B cell (primary cell): Measurements from ENCODE around the gene PRKCA. TPM values are rescaled to one million over a fixed set of nuclear protein-coding genes. Genes with fewer than 3 reads are reported as not detected.

ENCODE experiments used
- ATAC-seq: fragments of 200-7000 bp; cut with Tn5 transposase; one replicate; pipeline ENCODE4 v1.10.0; 2021; ENCODE audit warnings: low read depth, mild to moderate bottlenecking, moderate number of reproducible peaks, moderate library complexity
- CTCF ChIA-PET: fragments of 350-600 bp; sonication (Branson Sonifier 250); formaldehyde crosslinking; loops from one replicate; lab custom pipeline; 2021; ENCODE audit warnings: antibody characterized with exemption, inconsistent platforms; lab: Charles Lee
- POLR2A ChIA-PET: fragments of 350-600 bp; sonication (Branson Sonifier 250); formaldehyde crosslinking; loops from one replicate; lab custom pipeline; 2021; ENCODE audit warnings: antibody characterized with exemption; lab: Charles Lee
- DNase-seq: peaks from one replicate; pipeline ENCODE4 v3.0.0; 2013
- H2AFZ ChIP-seq: 2 replicates; pipeline ENCODE4 v1.6.1; 2012; ENCODE audit warnings: mild to moderate bottlenecking, low read depth, low read length; ENCODE audit not compliant: insufficient read depth, poor library complexity, severe bottlenecking
- H3K27ac ChIP-seq, 2 donors: 1 replicate in 1 of 2; 2 replicates in 1 of 2; pipeline ENCODE4 v1.5.1; 2012 to 2013; ENCODE audit warnings: low read length in 2 of 2, mild to moderate bottlenecking in 2 of 2, moderate library complexity in 1 of 2
- H3K27me3 ChIP-seq, 4 experiments: fragments of 200-600 bp in 1 of 4; sonication (generic) in 1 of 4; replicated peaks in 1 of 4; 1 replicate in 2 of 4; 2 replicates in 2 of 4; pipeline versions ENCODE4 v1.6.1 to v1.7.0; 2013 to 2016; ENCODE audit warnings: low read length in 3 of 4, mild to moderate bottlenecking in 2 of 4, mixed read lengths in 1 of 4, moderate library complexity in 1 of 4; ENCODE audit not compliant: insufficient read depth in 4 of 4, control insufficient read depth in 3 of 4; ENCODE audit errors: control extremely low read depth in 1 of 4
- H3K36me3 ChIP-seq, 2 experiments: replicated peaks in 1 of 2; 1 replicate in 1 of 2; 2 replicates in 1 of 2; pipeline versions ENCODE4 v1.6.1 to v1.7.1; 2013; ENCODE audit warnings: low read length in 1 of 2; ENCODE audit not compliant: insufficient read depth in 2 of 2, control insufficient read depth in 1 of 2; ENCODE audit errors: control extremely low read depth in 1 of 2, extremely low read depth in 1 of 2
- H3K4me1 ChIP-seq, 2 donors: fragments of 200-600 bp in 1 of 2; sonication (generic) in 1 of 2; 1 replicate in 1 of 2; 2 replicates in 1 of 2; pipeline versions ENCODE4 v1.5.1 to v1.6.1; 2013 to 2017; ENCODE audit warnings: low read length in 2 of 2; ENCODE audit not compliant: control insufficient read depth in 2 of 2, insufficient read depth in 2 of 2
- H3K4me2 ChIP-seq: replicated peaks from 2 replicates; pipeline ENCODE3; 2012; ENCODE audit warnings: mild to moderate bottlenecking, low read depth, low read length; ENCODE audit not compliant: poor library complexity, severe bottlenecking
- H3K4me3 ChIP-seq, 5 experiments: fragments of 200-600 bp in 1 of 5; sonication (generic) in 1 of 5; 1 replicate in 3 of 5; 2 replicates in 2 of 5; pipeline versions ENCODE4 v1.5.1 to v1.7.0; 2011 to 2016; ENCODE audit warnings: low read length in 4 of 5, mild to moderate bottlenecking in 4 of 5, low read depth in 2 of 5, control low read depth in 1 of 5, moderate library complexity in 1 of 5; ENCODE audit not compliant: insufficient read depth in 1 of 5; ENCODE audit errors: control extremely low read depth in 1 of 5, extremely low read depth in 1 of 5
- H3K79me2 ChIP-seq: fragments of 200-600 bp; sonication (generic); one replicate; pipeline ENCODE4 v1.6.0; 2016; ENCODE audit warnings: low read length; ENCODE audit not compliant: control insufficient read depth, insufficient read depth
- H3K9ac ChIP-seq: fragments of 200-600 bp; sonication (generic); 2 replicates; pipeline ENCODE4 v1.6.1; 2017; ENCODE audit warnings: mild to moderate bottlenecking, low read length, moderate library complexity
- H3K9me3 ChIP-seq, 3 donors: one replicate each; pipeline versions ENCODE4 v1.6.1 to v1.7.1; 2013; ENCODE audit warnings: low read length in 2 of 3; ENCODE audit not compliant: control insufficient read depth in 2 of 3, insufficient read depth in 1 of 3; ENCODE audit errors: control extremely low read depth in 1 of 3
- H4K20me1 ChIP-seq: 2 replicates; pipeline ENCODE4 v1.6.0; 2012; ENCODE audit warnings: mild to moderate bottlenecking, low read length; ENCODE audit not compliant: insufficient read depth, control insufficient read depth, poor library complexity, severe bottlenecking
- H3K27ac Mint-ChIP-seq: one replicate; pipeline ENCODE4 v1.8.0; 2021; ENCODE audit warnings: mixed read lengths
- H3K27me3 Mint-ChIP-seq: one replicate; pipeline ENCODE4 v1.8.0; 2021; ENCODE audit warnings: mixed read lengths
- H3K4me1 Mint-ChIP-seq: one replicate; pipeline ENCODE4 v1.8.0; 2021; ENCODE audit warnings: mixed read lengths
- H3K4me3 Mint-ChIP-seq: one replicate; pipeline ENCODE4 v1.8.0; 2021; ENCODE audit warnings: mixed read lengths
- H3K9me3 Mint-ChIP-seq: one replicate; pipeline ENCODE4 v1.8.0; 2022; ENCODE audit warnings: mixed read lengths; ENCODE audit not compliant: insufficient read depth
- CTCF ChIP-seq: fragments of 200-600 bp; IDR thresholded peaks from one replicate; pipeline ENCODE4 v1.8.0; 2022; ENCODE audit warnings: antibody characterized with exemption, mild to moderate bottlenecking
- EZH2 ChIP-seq: IDR thresholded peaks from 2 replicates; pipeline ENCODE4 v1.6.1; 2012; ENCODE audit warnings: borderline replicate concordance, low read depth, mild to moderate bottlenecking, moderate library complexity, low read length; ENCODE audit not compliant: insufficient read depth, poor library complexity, severe bottlenecking
- WGBS: methylation state at CpG from one replicate; pipeline ENCODE4 v1.1.5; 2013; ENCODE audit warnings: missing lambda C conversion rate; ENCODE audit not compliant: insufficient coverage; 5-methylcytosine and 5-hydroxymethylcytosine counted together
- intact Hi-C: fragments of 100-400 bp; cut with micrococcal nuclease; formaldehyde crosslinking; loops from one replicate; pipeline ENCODE4 v1.10.0; 2022
- polyA plus RNA-seq: library from polyadenylated mRNA; depleted of rRNA; stranded (reverse); fragments of >200 nt; gene quantifications from 2 replicates; pipeline ENCODE4 v1.2.3, GENCODE V29; 2012
- total RNA-seq, 2 donors: library from RNA; stranded (reverse); fragments of 120-200 nt in 1 of 2; gene quantifications; 1 replicate in 1 of 2; 2 replicates in 1 of 2; pipeline versions ENCODE4 v1.2.3 to v1.2.4, GENCODE V29; 2013 to 2022

The PRKCA gene
- total and polyA plus RNA-seq, 2 donors (not counting 1 experiment from before 2014, with no cell fraction given), result 0.33 to 7.7 TPM

GRCh38 chr17:66496306-66496705, 193.9 kb downstream of the PRKCA start:
- intact Hi-C loops, result no loop called here
- no peaks in the 10 kb centered on the region for H3K4me1 ChIP-seq
- H3K79me2 ChIP-seq, result no peaks in the 10 kb centered on the region
- H4K20me1 ChIP-seq, result no peaks in the 10 kb centered on the region
- H3K9me3 ChIP-seq, result no peaks in the 10 kb centered on the region
- Mint-ChIP-seq H3K9me3 (no peaks in the 10 kb centered on the region), H3K4me3 (no peak overlapping the region), H3K27me3 (no peaks in the 10 kb centered on the region), H3K4me1 (no peaks in the 10 kb centered on the region), H3K27ac (no peak overlapping the region)
- 100% methylated on average over 3 of the region's 5 CpGs for WGBS
- H3K4me2 ChIP-seq, result no peak overlapping the region
- no peak overlapping the region for H3K27ac ChIP-seq
- H3K4me3 ChIP-seq, result no peak overlapping the region
- POLR2A ChIA-PET, result no interaction called here
- no peaks in the 10 kb centered on the region for H3K36me3 ChIP-seq
- no peak overlapping the region for H3K9ac ChIP-seq
- no peaks in the 10 kb centered on the region for H3K27me3 ChIP-seq
- CTCF ChIA-PET, result no interaction called here
- no peak for ATAC-seq
- TF ChIP-seq CTCF (no peak), EZH2 (no peak)
- DNase-seq, result no peak
- H2AFZ ChIP-seq, result no peak overlapping the region

- TF ChIP-seq CTCF (no peak), EZH2 (no peak)
- H3K9me3 Mint-ChIP-seq, result no peaks in the 10 kb centered on the region
- no peaks in the 10 kb centered on the region for H3K36me3 ChIP-seq
- WGBS, result 97% methylated on average over 5 of the region's 5 CpGs
- no peak overlapping the region for H3K4me3 Mint-ChIP-seq
- CTCF ChIA-PET, result interaction anchor here (1.2 kb wide), 1 partner anchor 12 kb away, joined by 3 read pairs; no protein-coding TSS in a partner anchor
- no peak overlapping the region for H3K4me2 ChIP-seq
- POLR2A ChIA-PET, result no interaction called here
- ATAC-seq (no peak), DNase-seq (no peak)
- no peaks in the 10 kb centered on the region for H3K4me1 Mint-ChIP-seq
- no peaks in the 10 kb centered on the region for H3K9me3 ChIP-seq
- no peak overlapping the region for H3K27ac ChIP-seq
- H3K27me3 ChIP-seq, result no peaks in the 10 kb centered on the region
- no peak overlapping the region for H2AFZ ChIP-seq
- H3K4me3 ChIP-seq, result no peak overlapping the region
- no peaks in the 10 kb centered on the region for H4K20me1 ChIP-seq
- H3K4me1 ChIP-seq, result no peaks in the 10 kb centered on the region
- H3K79me2 ChIP-seq, result no peaks in the 10 kb centered on the region
- H3K27me3 Mint-ChIP-seq, result no peaks in the 10 kb centered on the region
- H3K27ac Mint-ChIP-seq, result no peak overlapping the region
- intact Hi-C loops, result no loop called here
- H3K9ac ChIP-seq, result no peak overlapping the region
Measured at GRCh38 chr17:66498580-66498979, 196.2 kb downstream of the PRKCA start.
